GM19023 (cell line): Measurements from ENCODE around the gene SRRM3.
"Not testable (repeated sequence)": the region's sequence is repeated elsewhere in the genome, so short reads cannot be mapped to it uniquely, and the experiment has no call there.

ENCODE experiments used
- ATAC-seq: cut with Tn5 transposase; IDR thresholded peaks from one replicate; pipeline ENCODE4 v1.9.1; 2021; ENCODE audit warnings: mild to moderate bottlenecking, moderate library complexity; ENCODE audit not compliant: unreplicated experiment

The SRRM3 gene

GRCh38 chr7:76226878-76227423 is 25.3 kb downstream of the SRRM3 start:
- not testable (repeated sequence) for ATAC-seq

- no peak for ATAC-seq
Measured at GRCh38 chr7:76230214-76230613, 28.5 kb downstream of the SRRM3 start.

- no peak for ATAC-seq
Measured at GRCh38 chr7:76231071-76231470, 29.4 kb downstream of the SRRM3 start.

- ATAC-seq, result no peak
Measured at GRCh38 chr7:76231583-76231982, 29.9 kb downstream of the SRRM3 start.

- no peak for ATAC-seq
Measured at GRCh38 chr7:76232698-76233097, 31.0 kb downstream of the SRRM3 start.

GRCh38 chr7:76233538-76234281 is 32.0 kb downstream of the SRRM3 start:
- no peak for ATAC-seq

GRCh38 chr7:76234282-76234584 is 32.5 kb downstream of the SRRM3 start:
- ATAC-seq, result no peak

- no peak for ATAC-seq
Measured at GRCh38 chr7:76234931-76235441, 33.3 kb downstream of the SRRM3 start.

GRCh38 chr7:76236224-76236623 is 34.5 kb downstream of the SRRM3 start:
- no peak for ATAC-seq

- no peak for ATAC-seq
Measured at GRCh38 chr7:76238326-76238725, 36.6 kb downstream of the SRRM3 start.

GRCh38 chr7:76241141-76241540 is 39.4 kb downstream of the SRRM3 start:
- ATAC-seq, result no peak

- not testable (repeated sequence) for ATAC-seq
Measured at GRCh38 chr7:76242517-76243063, 40.9 kb downstream of the SRRM3 start.

GRCh38 chr7:76244781-76245391 is 43.2 kb downstream of the SRRM3 start:
- no peak for ATAC-seq

- no peak for ATAC-seq
Measured at GRCh38 chr7:76246804-76247389, 45.2 kb downstream of the SRRM3 start.

GRCh38 chr7:76247938-76248337 is 46.2 kb downstream of the SRRM3 start:
- ATAC-seq, result no peak

- no peak for ATAC-seq
Measured at GRCh38 chr7:76252021-76252420, 50.3 kb downstream of the SRRM3 start.

- no peak for ATAC-seq
Measured at GRCh38 chr7:76254781-76255180, 53.1 kb downstream of the SRRM3 start.

- ATAC-seq, result no peak
Measured at GRCh38 chr7:76257973-76258372, 56.3 kb downstream of the SRRM3 start.

- no peak for ATAC-seq
Measured at GRCh38 chr7:76259124-76260093, 57.7 kb downstream of the SRRM3 start.

- no peak for ATAC-seq
Measured at GRCh38 chr7:76260171-76260703, 58.5 kb downstream of the SRRM3 start.
